Mesendoderm (in vitro differentiated cells): ENCODE results near the gene NIPAL4.

ENCODE experiments used
- DNase-seq: peaks from one replicate; pipeline ENCODE4 v3.0.0; 2013
- H2AK5ac ChIP-seq: 2 replicates; pipeline ENCODE4 v1.6.1; 2013; ENCODE audit warnings: low read length, inconsistent platforms
- H2BK120ac ChIP-seq: 2 replicates; pipeline ENCODE4 v1.6.1; 2013; ENCODE audit warnings: low read depth, mild to moderate bottlenecking, low read length, moderate library complexity, mixed read lengths
- H2BK15ac ChIP-seq: replicated peaks from 2 replicates; pipeline ENCODE4 v1.6.1; 2013; ENCODE audit warnings: low read depth, mild to moderate bottlenecking, moderate library complexity
- H2BK5ac ChIP-seq: 2 replicates; pipeline ENCODE4 v1.6.1; 2013; ENCODE audit warnings: low read length, inconsistent platforms
- H3K18ac ChIP-seq: 2 replicates; pipeline ENCODE4 v1.6.1; 2013; ENCODE audit warnings: mild to moderate bottlenecking, low read length, mixed read lengths
- H3K23ac ChIP-seq: one replicate; pipeline ENCODE4 v1.6.1; 2013; ENCODE audit warnings: low read length
- H3K27ac ChIP-seq: 2 replicates; pipeline ENCODE4 v1.5.1; 2013; ENCODE audit warnings: low read depth, mild to moderate bottlenecking, inconsistent platforms, low read length, moderate library complexity
- H3K27me3 ChIP-seq: 2 replicates; pipeline ENCODE4 v1.6.1; 2013; ENCODE audit warnings: low read length, control low read depth, mild to moderate bottlenecking, inconsistent platforms; ENCODE audit not compliant: insufficient read depth, poor library complexity
- H3K36me3 ChIP-seq: 2 replicates; pipeline ENCODE4 v1.6.1; 2013; ENCODE audit warnings: low read length, inconsistent platforms; ENCODE audit not compliant: control insufficient read depth, insufficient read depth
- H3K4ac ChIP-seq: one replicate; pipeline ENCODE4 v1.6.1; 2013; ENCODE audit warnings: low read depth, mild to moderate bottlenecking, low read length, moderate library complexity
- H3K4me1 ChIP-seq: 2 replicates; pipeline ENCODE4 v1.6.1; 2013; ENCODE audit warnings: low read depth, low read length, inconsistent platforms; ENCODE audit not compliant: control insufficient read depth
- H3K4me2 ChIP-seq: 2 replicates; pipeline ENCODE4 v1.6.1; 2013; ENCODE audit warnings: low read length
- H3K4me3 ChIP-seq: 2 replicates; pipeline ENCODE4 v1.5.1; 2013; ENCODE audit warnings: mild to moderate bottlenecking, low read length
- H3K56ac ChIP-seq: one replicate; pipeline ENCODE4 v1.6.1; 2013; ENCODE audit warnings: low read length
- H3K79me1 ChIP-seq: 2 replicates; pipeline ENCODE4 v1.6.1; 2013; ENCODE audit warnings: low read length, inconsistent platforms
- H3K79me2 ChIP-seq: 2 replicates; pipeline ENCODE4 v1.6.1; 2013; ENCODE audit warnings: mild to moderate bottlenecking, low read length; ENCODE audit not compliant: control insufficient read depth, insufficient read depth
- H3K9ac ChIP-seq: 2 replicates; pipeline ENCODE4 v1.6.1; 2013; ENCODE audit warnings: low read length, inconsistent platforms
- H4K5ac ChIP-seq: one replicate; pipeline ENCODE4 v1.6.1; 2013; ENCODE audit warnings: low read length
- H4K8ac ChIP-seq: one replicate; pipeline ENCODE4 v1.6.1; 2013; ENCODE audit warnings: low read depth, mild to moderate bottlenecking, control low read depth, low read length, moderate library complexity
- WGBS: extraction: QIAGEN DNeasy Blood & Tissue Kit; methylation state at CpG from one replicate; pipeline ENCODE4 v1.1.7; 2013; ENCODE audit warnings: low lambda C conversion rate, missing lambda C conversion rate; ENCODE audit not compliant: insufficient coverage; ENCODE audit errors: extremely low coverage; 5-methylcytosine and 5-hydroxymethylcytosine counted together

Gene NIPAL4

DNA sequence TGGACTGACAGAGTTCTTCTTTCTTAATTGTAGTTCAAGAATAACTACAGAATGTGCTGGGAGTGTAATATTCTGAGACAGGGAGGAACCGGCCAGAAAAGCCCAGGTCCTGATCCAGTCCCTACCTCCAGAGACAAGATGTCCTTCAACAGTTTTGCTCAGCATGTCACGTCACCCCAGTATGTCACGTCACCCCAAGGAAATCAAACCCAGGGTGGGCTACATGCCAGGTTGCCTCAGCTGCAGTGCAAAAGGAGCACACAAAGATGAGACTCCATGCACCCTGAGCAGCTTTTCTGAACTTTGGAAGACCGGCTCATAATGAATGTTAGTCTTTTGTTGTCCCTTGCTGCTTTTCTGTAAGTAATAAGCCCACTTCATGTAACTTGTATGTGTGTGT, 25.9 kb upstream of the NIPAL4 start:
- Histone ChIP-seq H3K23ac (no peak overlapping the region), H3K4ac (no peak overlapping the region), H2AK5ac (no peak overlapping the region), H3K79me1 (no peaks in the 10 kb centered on the region), H2BK15ac (no peak overlapping the region), H3K79me2 (no peaks in the 10 kb centered on the region), H4K5ac (no peak overlapping the region), H4K8ac (no peak overlapping the region), H3K27me3 (no peaks in the 10 kb centered on the region), H3K36me3 (no peaks in the 10 kb centered on the region), H3K18ac (no peak overlapping the region), H3K4me2 (no peak overlapping the region), H3K27ac (no peak overlapping the region), H3K56ac (no peak overlapping the region), H3K4me3 (no peak overlapping the region), H2BK120ac (no peak overlapping the region), H3K9ac (no peak overlapping the region), H2BK5ac (no peak overlapping the region), H3K4me1 (no peaks in the 10 kb centered on the region)
- DNase-seq: no peak
- WGBS: no CpG with 5 or more reads among the region's 4 CpGs

DNA sequence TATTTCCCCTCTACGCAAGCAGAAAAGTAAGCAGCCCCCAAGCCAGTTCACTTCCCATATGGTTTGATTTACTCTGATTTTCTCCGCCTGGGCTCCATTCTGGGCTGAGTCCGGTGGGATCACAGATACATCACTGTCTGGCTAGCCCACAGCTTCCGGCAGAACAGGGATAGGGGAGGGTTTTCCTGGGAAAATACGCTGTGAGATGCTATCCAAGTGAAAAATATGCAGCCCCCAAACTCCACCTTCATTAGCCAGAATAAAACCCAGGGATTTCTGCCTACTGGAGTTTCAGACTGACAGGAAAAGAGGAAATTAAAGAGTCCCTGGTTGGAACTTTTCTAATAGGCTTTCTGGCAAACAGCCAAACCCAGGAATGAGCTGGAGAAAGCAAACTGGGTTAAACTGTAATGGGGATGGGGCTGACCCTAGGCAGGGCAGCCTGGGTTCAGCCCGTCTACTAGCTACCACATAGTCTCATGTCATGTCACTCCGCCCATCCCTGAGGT, 16.9 kb upstream of the NIPAL4 start:
- Histone ChIP-seq H3K27me3 (no peaks in the 10 kb centered on the region), H4K8ac (no peak overlapping the region), H3K4me3 (no peak overlapping the region), H3K36me3 (no peaks in the 10 kb centered on the region), H3K4me2 (no peak overlapping the region), H2BK5ac (no peak overlapping the region), H2BK120ac (no peak overlapping the region), H3K27ac (no peak overlapping the region), H3K79me2 (no peaks in the 10 kb centered on the region), H2BK15ac (no peak overlapping the region), H3K4ac (no peak overlapping the region), H3K79me1 (no peaks in the 10 kb centered on the region), H3K23ac (peak overlapping the region; percentile 24), H4K5ac (no peak overlapping the region), H3K56ac (no peak overlapping the region), H2AK5ac (no peak overlapping the region), H3K9ac (no peak overlapping the region), H3K18ac (no peak overlapping the region), H3K4me1 (no peaks in the 10 kb centered on the region)
- WGBS: no CpG with 5 or more reads among the region's 7 CpGs
- DNase-seq: no peak

DNA sequence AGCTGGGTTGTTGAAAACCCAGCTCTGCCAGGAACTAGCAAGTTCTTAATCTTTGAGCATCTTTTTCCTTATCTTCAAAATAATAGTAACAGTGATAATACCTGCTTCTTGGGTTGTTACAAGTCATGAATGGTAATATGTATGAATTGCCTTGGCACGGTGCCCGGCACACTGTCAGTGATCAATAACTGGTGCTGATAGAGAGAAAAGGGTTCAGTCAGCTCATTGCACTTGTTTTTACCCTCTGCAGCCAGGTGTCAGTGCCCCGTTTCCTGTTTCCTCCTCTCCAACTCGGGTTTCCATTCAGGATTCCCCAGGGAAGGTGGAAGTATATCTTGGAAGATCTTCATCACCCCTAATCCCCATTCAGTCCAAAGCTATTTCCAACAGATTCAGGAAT, 15.8 kb upstream of the NIPAL4 start:
- no peaks in the 10 kb centered on the region for H3K79me1 ChIP-seq
- no peak overlapping the region for H3K18ac ChIP-seq
- H3K56ac ChIP-seq: no peak overlapping the region
- H3K4ac ChIP-seq: no peak overlapping the region
- no peak overlapping the region for H4K8ac ChIP-seq
- H3K36me3 ChIP-seq: no peaks in the 10 kb centered on the region
- no peak overlapping the region for H2BK5ac ChIP-seq
- no peak overlapping the region for H3K9ac ChIP-seq
- no peak overlapping the region for H4K5ac ChIP-seq
- H3K4me2 ChIP-seq: no peak overlapping the region
- no peak overlapping the region for H2AK5ac ChIP-seq
- no peak overlapping the region for H3K27ac ChIP-seq
- no peak overlapping the region for H2BK120ac ChIP-seq
- H3K79me2 ChIP-seq: no peaks in the 10 kb centered on the region
- no peak for DNase-seq
- no peak overlapping the region for H3K23ac ChIP-seq
- no CpG with 5 or more reads among the region's 4 CpGs for WGBS
- no peak overlapping the region for H2BK15ac ChIP-seq
- H3K4me1 ChIP-seq: no peaks in the 10 kb centered on the region
- H3K27me3 ChIP-seq: no peaks in the 10 kb centered on the region
- no peak overlapping the region for H3K4me3 ChIP-seq

DNA sequence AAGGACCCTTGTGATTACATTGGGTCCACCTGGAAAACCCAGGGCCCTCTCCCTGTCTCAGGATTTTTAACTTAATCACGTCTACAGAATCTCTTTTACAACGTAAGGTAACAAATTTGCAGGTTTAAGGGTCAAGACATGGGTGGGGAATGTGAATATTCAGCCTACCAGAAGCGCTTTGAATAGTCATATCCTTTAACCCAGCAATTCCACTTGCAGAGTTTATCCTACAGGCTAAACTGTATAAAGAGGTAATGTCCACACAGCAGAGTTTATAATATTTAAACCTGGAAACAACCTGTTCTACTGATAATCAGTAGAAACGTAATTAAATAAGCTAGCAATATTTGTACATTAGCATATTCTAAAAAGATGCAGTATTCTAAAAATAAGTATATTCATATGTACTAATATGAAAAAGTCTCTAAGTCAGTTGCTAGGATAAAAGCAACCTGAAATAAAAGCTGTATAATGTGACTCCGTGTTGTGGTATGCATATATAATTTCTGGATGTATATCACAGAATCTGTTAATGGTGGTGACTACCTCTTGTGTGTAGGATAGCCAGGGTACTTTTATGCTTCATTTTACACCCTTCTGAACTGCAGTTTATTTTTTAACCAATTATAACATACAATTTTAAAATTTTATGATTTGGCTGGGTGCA, 14.1 kb upstream of the NIPAL4 start:
- Histone ChIP-seq H3K4me3 (no peak overlapping the region), H2BK5ac (no peak overlapping the region), H3K27me3 (no peaks in the 10 kb centered on the region), H3K4me2 (no peak overlapping the region), H3K36me3 (no peaks in the 10 kb centered on the region), H3K56ac (no peak overlapping the region), H4K8ac (no peak overlapping the region), H4K5ac (no peak overlapping the region), H3K23ac (no peak overlapping the region), H2BK120ac (no peak overlapping the region), H3K27ac (no peak overlapping the region), H2AK5ac (no peak overlapping the region), H3K9ac (no peak overlapping the region), H3K4ac (no peak overlapping the region), H3K79me1 (no peaks in the 10 kb centered on the region), H3K79me2 (no peaks in the 10 kb centered on the region), H3K4me1 (no peaks in the 10 kb centered on the region), H3K18ac (no peak overlapping the region), H2BK15ac (no peak overlapping the region)
- WGBS: no CpG with 5 or more reads among the region's 5 CpGs
- DNase-seq: no peak

DNA sequence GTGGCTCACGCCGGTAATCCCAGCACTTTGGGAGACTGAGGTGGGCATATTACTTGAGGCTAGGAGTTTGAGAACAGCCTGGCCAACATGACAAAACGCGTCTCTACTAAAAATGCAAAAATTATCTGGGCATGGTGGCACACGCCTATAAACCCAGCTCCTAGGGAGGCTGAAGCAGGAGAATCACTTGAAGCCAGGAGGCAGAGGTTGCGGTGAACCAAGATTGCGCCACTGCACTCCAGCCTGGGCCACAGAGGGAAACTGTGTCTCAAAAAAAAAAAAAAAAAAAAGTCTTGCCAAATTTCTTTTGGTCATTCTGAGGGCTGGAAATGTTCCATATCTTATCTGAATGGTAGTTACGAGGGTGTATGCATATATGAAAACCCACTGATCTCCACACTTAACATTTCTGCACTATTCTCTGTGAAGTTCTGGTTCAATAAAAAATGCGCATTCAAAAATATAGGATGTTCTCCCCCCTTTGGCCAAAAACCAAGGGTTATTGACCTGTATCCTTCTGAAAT, 13.5 kb upstream of the NIPAL4 start:
- DNase-seq: no peak

DNA sequence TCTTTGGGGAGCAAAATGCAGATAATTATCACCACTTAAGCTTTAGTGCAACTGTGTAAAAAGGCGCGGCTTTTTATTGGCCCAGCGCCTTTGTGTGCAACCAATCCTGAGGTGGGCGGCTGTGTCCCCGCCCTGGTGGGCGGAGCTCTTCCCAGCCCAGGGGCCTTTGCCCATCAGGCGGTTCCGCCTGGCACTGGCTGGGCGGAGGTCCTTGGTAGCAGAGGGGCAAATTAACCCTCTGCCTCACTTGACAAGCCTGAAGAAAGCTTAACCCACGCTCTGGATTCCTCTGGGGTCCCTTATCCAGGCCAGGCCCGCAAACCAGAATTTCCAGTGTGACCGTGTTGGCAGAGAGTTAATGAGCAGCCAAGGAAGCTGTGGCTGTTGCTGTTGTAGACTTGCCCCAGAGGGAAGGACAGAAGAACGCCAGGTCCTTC, 12.8 kb upstream of the NIPAL4 start:
- no peak overlapping the region for H3K23ac ChIP-seq
- no peak for DNase-seq
- H3K18ac ChIP-seq: no peak overlapping the region

More for the DNA sequence above, 13.5 kb upstream of the NIPAL4 start:
- no peak overlapping the region for H2AK5ac ChIP-seq
- no peak overlapping the region for H4K5ac ChIP-seq
- no peaks in the 10 kb centered on the region for H3K79me1 ChIP-seq
- H3K27me3 ChIP-seq: no peaks in the 10 kb centered on the region
- H2BK15ac ChIP-seq: no peak overlapping the region
- H2BK120ac ChIP-seq: no peak overlapping the region
- WGBS: no CpG with 5 or more reads among the region's 9 CpGs
- no peaks in the 10 kb centered on the region for H3K79me2 ChIP-seq
- H3K4me3 ChIP-seq: no peak overlapping the region
- H2BK5ac ChIP-seq: no peak overlapping the region
- no peak overlapping the region for H3K18ac ChIP-seq
- no peak overlapping the region for H3K4ac ChIP-seq
- H3K4me2 ChIP-seq: no peak overlapping the region
- no peak overlapping the region for H3K9ac ChIP-seq
- H3K4me1 ChIP-seq: no peaks in the 10 kb centered on the region
- no peak overlapping the region for H4K8ac ChIP-seq
- no peaks in the 10 kb centered on the region for H3K36me3 ChIP-seq
- no peak overlapping the region for H3K27ac ChIP-seq
- no peak overlapping the region for H3K23ac ChIP-seq
- H3K56ac ChIP-seq: no peak overlapping the region

More for the DNA sequence above, 12.8 kb upstream of the NIPAL4 start:
- Histone ChIP-seq H3K4me3 (no peak overlapping the region), H3K4ac (no peak overlapping the region), H2AK5ac (no peak overlapping the region), H3K79me2 (no peaks in the 10 kb centered on the region), H4K5ac (no peak overlapping the region), H3K27ac (no peak overlapping the region), H3K79me1 (no peaks in the 10 kb centered on the region), H3K4me2 (no peak overlapping the region), H2BK15ac (no peak overlapping the region), H3K36me3 (no peaks in the 10 kb centered on the region), H4K8ac (no peak overlapping the region), H2BK5ac (no peak overlapping the region), H3K56ac (no peak overlapping the region), H3K9ac (no peak overlapping the region), H3K4me1 (no peaks in the 10 kb centered on the region), H2BK120ac (no peak overlapping the region), H3K27me3 (no peaks in the 10 kb centered on the region)
- WGBS: no CpG with 5 or more reads among the region's 13 CpGs
